HG02678 (cell line): ENCODE measurements around the gene LTV1.
"Not testable (repeated sequence)": the region's sequence is repeated elsewhere in the genome, so short reads cannot be mapped to it uniquely, and the experiment has no call there.

Experiments used
- ATAC-seq: cut with Tn5 transposase; IDR thresholded peaks from one replicate; pipeline ENCODE4 v1.9.1; 2021; ENCODE audit warnings: mild to moderate bottlenecking, moderate library complexity; ENCODE audit not compliant: unreplicated experiment

LTV1 gene

DNA sequence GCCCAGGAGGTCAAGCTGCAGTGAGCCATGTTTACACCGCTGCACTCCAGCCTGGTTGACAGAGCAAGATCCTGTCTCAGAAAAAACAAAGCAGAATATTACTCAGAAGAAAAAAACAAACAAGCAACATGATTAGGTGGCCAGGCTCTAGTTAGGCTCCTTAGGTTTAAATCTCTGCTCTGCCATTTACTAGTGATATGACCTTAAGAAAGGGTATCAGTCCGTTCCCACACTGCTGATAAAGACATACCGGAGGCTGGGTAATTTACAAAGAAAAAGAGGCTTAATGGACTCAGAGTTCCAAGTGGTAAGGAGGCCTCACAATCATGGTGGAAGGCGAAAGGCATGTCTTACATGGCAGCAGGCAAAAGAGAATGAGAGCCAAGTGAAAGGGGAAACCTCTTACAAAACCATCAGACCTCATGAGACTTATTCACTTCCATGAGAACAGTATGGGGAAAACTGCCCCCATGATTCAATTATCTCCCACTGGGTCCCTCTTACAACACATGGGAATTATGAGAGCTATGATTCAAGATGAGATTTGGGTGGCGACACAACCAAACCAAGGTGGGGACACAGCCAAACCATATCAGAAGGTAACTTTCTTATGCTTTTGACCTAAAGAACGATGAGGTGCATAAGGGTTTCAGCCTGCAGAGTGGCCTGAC, 2.4 kb upstream of the LTV1 start:
- no peak for ATAC-seq

DNA sequence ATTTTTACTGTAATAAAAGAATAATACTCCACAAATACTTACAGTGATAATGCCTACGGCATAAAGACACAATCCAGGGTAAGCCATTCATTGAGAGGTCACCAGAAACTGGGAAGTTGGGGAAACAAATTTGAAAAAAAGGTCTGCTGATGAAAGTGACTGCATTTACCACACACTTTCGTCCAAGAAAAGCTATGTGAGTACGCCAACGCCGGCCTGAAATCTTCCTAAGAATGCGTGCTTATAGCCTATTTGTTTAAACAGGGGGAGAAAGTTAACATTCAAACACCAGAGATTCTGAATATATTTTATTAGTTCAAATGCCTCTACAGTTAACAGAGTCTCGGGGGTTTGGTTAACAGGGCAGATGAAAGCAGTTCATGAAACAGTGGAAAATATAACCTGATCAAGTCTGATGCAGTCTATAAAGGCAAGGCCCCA, 657 bp upstream of the LTV1 start:
- ATAC-seq: no peak

DNA sequence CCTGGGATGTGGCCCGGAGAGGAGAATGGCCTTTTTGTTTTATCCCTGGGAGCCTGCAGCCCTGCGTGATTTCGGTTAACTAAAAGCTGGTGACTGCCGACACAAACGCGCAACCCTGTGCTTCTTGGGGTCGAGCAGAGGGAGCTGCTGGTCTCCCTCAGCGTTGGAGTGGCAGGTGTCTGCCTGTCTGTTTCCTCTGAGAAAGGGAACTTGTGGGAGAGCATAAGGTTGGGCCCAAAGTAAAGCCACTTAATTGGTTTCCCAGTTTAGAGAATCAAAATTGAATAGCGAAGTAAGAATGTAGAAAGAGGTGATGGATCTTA, 500 bp downstream of the LTV1 start:
- ATAC-seq: no peak

DNA sequence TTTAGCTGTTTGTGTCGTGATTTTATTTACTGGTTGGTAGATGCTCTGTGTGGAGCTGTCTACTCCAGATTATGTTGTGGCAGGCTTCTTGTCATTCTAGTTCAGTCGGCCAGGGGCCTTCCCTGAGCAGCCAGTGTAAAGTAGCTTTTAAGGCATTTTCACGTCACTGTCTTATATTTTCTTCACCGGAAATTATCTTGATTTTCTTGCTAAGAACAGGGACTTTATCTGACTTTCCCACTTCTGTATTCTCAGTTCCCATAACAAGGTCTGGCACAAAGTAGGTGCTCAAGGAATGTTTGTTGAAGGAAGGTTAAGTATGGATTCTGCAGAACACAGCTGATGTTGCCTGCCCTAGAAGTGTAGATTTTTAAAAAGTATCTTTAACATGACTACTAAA, 868 bp downstream of the LTV1 start:
- no peak for ATAC-seq

DNA sequence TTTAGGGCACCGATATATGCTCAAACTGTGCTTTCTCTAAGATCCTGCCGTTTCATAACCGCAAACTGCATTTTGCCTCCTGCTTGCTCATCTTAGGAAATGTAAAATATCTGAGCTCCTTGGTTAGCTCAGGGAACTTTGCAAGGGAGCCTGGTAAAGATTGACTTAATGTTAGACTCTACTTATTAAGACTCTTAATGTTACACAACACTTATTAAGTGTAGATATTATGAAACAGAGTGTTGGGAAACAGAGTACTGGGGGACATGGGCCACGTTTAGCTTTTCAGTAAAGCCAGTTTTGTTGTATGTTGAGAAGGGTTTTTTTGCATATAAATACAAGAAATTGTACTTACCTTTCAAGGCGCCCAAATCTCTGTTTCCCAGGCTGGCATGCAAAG, 1.9 kb downstream of the LTV1 start:
- ATAC-seq: no peak

DNA sequence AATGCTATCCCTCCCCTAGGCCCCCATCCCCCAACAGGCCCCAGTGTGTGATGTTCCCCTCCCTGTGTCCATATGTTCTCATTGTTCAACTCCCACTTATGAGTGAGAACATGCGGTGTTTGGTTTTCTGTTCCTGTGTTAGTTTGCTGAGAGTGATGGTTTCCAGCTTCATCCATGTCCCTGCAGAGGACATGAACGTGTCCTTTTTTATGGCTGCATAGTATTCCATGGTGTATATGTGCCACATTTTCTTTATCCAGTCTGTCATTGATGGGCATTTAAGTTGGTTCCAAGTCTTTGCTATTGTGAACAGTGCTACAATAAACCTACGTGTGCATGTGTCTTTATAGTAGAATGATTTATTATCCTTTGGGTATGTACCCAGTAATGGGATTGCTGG, 8.6 kb downstream of the LTV1 start:
- not testable (repeated sequence) for ATAC-seq

DNA sequence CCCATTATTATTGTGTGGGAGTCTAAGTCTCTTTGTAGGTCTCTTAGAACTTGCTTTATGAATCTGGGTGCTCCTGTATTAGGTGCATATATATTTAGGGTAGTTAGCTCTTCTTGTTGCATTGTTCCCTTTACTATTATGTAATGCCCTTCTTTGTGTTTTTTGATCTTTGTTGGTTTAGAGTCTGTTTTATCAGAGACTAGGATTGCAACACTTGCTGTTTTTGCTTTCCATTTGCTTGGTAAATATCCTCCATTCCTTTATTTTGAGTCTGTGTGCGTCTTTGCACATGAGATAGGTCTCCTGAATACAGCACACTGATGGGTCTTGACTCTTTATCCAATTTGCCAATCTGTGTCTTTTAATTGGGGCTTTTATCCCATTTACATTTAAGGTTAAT, 11.9 kb downstream of the LTV1 start:
- not testable (repeated sequence) for ATAC-seq

DNA sequence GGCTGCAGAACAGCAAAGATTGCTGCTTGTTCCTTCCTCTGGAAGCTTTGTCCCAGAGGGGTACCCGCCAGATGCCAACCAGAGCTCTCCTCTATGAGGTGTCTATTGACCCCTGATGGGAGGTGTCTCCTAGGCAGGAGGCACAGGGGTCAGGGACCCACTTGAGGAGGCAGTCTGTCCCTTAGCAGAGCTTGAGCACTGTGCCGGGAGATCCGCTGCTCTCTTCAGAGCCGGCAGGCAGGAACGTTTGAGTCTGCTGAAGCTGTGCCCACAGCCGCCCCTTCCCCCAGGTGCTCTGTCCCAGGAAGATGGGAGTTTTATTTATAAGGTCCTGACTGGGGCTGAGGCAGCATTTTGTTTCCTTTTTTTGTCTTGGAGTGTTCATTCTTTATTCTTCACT, 13.6 kb downstream of the LTV1 start:
- not testable (repeated sequence) for ATAC-seq

DNA sequence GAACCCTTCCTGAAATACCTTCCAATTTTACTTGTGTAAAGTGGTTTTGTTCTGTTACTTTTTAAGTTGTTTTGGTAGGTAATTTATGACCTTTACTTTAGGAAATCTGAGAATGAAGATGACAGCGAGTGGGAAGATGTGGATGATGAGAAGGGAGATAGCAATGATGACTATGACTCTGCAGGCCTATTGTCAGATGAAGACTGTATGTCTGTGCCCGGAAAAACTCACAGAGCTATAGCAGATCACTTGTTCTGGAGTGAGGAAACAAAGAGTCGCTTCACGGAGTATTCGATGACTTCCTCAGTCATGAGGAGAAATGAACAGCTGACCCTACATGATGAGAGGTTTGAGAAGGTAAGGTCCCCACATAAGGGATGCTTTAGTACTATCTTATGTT, 14.5 kb downstream of the LTV1 start:
- no peak for ATAC-seq

DNA sequence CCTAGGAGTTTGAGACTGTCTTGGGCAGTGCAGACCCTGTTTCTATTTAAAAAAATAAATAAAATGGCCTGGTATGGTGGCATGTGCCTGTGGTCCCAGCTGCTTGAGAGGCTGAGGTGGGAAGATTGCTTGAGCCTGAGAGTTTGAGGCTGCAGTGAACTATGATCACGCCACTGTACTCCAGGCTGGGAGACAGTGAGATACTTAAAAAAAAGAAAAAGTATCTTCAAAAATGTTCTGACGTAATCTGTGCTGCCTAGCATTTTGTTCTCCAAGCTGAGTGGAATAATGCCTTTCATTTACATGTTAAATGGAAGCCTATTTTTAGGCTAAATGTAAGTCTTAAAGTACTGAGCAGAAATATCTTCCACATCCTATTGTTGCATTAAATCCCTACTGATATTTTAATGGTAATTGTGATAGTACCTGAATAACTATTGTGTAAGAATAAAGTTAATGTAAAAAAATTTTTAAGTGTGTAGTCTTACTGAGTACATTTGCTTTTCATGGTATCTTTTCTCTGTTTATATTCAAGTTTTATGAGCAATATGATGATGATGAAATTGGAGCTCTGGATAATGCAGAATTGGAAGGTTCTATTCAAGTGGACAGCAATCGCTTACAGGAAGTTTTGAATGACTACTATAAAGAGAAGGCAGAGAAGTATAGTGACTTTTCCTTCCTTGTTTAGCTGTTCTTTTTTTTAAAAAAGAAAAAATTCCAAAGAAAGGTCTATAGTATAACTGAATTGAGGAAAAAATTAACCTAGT, 16.9 kb downstream of the LTV1 start:
- ATAC-seq: no peak

DNA sequence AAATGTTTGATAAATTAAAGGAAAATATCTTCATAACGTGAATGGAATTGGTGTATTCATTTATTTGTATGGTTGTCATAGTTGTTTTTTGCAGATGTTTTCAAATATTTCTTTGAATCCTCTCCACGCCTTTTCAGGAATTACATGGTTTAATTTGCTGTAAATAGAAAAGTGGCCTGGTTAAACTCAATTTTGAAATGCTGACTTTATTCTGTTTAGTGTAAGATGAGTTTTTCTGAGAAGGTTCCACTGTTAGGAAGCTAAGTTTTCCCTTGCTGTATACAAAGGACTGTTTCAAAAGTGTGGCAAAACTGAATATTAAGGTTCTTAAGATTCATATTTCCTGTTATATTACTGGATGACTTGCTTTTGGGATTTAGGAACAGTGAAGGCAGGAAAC, 20.6 kb downstream of the LTV1 start:
- no peak for ATAC-seq

DNA sequence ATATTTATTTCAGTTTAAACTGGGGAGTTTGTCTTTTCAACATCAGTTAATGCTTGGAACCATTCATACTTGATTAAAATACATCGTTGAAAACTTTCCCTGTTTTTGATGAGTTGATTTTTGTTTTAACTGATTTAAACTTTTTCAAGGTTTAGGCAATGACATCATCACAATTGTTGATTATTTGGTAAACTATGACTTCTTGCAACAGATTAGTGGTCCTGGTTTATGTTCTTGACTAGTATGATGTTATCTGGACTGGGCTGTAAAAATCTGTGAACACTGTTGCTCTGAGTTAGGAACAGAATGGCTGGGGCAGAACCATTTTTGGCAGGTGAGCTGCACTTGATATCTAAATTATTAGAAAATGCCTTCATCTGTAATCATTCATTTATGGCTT, 21.1 kb downstream of the LTV1 start, which contains the start of gene ZC2HC1B:
Gene ZC2HC1B (plus strand): TSS at position 241 of the 400 bp plus-strand sequence. CDS start 66 bp downstream, at position 307.
- ATAC-seq: no peak

DNA sequence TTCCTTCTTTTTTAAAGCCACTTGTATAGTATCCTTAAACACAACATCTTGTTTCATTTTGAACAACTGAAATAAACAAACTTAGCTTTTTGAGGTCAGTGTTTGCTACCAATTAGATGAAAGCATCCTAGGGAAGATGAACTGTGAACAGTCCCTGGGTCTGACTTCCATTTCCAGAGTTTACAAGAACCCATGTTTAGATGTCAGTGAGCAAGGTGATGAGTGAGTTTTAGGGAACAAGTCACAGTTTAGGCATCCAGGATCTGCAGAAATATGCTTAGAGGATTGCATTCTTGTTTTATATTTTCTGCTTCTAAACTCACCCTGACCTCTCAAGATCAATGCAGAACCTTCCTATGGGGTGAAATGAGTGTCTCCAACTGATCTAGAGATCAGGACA, 24.1 kb downstream of the LTV1 start:
- no peak for ATAC-seq

DNA sequence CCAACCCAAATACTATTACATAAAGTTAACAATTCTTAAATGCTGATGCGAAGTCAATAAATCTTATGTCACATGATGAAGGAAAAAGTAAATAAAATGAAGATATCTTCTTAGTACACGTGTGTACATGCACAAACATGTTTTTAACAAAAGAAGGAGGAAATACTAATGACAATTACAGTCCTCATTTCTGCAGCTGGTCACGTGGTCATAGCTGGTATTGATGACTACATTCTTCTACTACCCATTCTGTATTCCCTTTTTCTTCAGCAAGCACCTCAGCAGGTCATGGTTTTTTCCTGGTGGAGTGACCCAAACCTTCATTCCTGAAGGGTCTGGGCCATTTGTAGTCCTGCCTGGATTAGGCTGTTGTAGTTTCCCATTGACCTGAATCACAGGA, 25.7 kb downstream of the LTV1 start:
- not testable (repeated sequence) for ATAC-seq

DNA sequence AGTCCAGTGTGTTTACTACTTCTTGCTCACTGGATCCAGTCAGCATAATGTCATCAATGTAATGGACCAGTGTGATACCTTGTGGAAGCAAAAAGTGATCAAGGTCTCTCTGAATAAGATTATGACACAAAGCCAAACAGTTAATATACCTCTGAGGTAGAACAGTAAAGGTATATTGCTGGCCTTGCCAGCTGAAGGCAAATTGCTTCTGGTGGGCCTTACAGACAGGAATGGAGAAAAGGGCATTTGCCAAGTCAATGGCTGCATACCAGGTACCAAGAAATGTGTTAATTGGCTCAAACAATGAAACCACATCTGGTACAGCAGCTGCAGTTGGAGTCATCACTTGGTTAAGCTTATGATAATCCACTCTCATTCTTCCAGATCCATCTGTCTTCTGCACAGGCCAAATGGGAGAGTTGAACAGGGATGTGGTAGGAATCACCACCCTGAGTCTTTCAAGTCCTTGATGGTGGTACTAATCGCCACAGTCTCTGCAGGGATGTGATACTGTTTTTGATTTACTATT, 28.1 kb downstream of the LTV1 start:
- not testable (repeated sequence) for ATAC-seq

DNA sequence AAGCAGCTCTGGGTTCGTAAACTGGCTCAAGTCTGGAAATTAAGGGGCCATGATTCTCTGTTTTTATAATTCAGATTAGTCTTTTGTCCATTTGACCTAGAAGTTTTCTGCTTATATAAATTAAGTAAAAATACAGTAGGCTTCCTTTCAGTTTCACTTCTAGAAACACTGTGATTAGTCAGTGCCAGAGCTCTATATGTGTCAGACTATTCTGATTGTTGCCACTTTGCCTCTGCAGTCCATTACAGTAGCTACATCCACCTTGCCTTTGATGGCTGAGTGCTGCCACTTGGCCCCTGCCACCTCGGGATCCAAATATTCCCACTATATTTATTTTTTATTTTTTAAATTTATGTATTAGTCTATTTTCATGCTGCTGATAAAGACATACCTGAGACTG, 29.1 kb downstream of the LTV1 start:
- peak; percentile 100 for ATAC-seq

DNA sequence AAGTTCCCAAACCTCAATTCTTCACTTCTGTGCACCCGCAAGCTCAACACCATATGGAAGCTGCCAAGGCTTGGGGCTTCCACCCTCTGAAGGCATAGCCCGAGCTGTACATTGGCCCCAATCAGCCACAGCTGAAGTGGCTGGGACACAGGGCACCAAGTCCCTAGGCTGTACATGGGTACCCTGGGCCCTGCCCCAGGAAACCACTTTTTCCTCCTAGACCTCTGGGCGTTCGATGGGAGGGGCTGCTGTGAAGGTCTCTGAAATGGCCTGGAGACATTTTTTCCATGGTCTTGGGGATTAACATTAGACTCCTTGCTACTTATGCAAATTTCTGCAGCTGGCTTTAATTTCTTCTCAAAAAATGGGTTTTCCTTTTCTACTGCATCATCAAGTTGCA, 30.5 kb downstream of the LTV1 start:
- ATAC-seq: not testable (repeated sequence)

DNA sequence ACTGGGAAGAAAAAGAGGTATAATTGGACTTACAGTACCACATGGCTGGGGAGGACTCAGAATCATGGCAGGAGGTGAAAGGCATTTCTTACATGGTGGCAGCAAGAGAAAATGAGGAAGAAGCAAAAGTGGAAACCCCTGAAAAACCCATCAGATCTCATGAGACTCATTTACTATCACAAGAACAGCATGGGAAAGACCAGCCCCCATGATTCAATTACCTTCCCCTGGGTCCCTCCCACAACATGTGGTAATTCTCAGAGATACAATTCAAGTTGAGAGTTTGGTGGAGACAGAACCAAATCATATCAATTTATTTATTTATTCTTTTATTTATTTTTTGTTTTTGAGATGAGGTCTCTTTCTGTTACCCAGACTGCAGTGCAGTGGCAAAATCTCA, 31.4 kb downstream of the LTV1 start:
- ATAC-seq: not testable (repeated sequence)

DNA sequence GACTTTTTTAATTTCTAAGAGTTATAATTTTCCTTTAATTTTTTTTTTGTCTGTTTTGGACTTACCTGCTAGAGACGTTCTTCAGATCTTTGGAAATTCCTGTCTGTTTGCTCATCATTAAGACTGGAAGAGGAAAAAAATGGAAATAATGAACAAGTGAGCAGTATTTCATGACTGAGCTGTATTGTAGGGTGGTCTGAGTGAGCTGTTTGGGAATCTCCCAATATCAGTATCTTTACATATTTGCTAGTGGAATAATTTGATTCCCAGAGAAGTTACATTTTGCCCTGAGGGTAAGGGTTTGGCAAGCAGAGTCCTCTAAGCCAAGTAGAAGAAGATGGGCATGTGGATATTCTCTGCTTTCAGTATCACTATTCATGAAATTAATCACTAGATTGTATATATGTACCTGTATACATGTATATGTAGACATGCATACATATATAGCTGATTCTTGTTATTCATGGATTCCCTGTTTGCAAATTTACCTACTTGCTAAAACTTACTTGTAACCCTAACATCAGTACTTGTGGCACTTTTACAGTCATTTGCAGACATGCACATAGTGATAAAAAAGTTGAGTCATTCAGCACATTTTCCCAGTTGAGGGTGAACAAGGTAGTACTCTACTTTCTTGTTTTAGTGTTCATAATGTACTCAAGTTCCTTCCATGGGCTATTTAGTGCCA, 34.6 kb downstream of the LTV1 start:
- ATAC-seq: no peak

DNA sequence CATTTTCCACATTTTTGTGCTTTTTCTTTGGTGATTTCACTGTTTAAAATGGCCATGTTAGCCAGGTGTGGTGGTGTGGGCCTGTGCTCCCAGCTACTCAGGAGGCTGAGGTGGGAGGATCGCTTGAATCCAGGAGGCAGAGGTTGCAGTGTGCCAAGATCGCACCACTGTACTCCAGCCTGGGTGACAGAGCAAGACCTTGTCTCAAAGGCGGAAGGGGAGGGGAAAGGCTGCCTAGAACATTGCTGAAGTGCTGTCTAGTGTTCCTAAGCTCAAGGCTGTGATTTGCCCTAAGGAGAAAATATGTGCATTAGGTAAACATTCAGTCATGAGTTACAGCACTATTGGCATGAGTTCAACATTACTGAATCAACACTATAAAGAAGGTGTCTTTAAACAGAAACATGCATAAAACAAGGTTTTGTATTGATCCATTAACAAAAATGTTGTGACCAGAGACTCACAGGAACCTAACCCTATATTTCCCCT, 35.2 kb downstream of the LTV1 start:
- no peak for ATAC-seq

DNA sequence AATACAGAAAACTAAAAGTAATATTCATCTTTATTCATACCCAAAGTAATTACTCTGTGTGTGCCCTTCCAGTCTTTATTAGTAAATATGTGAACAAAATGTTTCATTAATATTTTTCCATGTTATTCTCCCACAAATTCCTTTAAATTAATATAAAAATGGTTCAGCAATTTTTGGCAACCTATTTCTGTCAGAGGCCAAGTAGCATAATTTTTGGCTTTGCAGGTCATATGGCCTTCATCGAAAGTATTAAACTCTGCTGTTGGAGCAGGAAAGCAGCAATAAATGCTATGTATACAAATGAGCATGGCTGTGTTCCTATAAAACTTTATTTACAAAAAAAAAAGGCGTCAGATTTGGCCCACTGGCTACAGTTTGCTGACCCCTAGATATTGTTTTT, 37.3 kb downstream of the LTV1 start:
- ATAC-seq: no peak
